NCI-H2196 (cell line): ENCODE measurements around the gene PLA2G2C.

Experiments
- DNase-seq: peaks from one replicate; lab custom pipeline; 2025; ENCODE audit not compliant: unreplicated experiment; lab: John Stamatoyannopoulos, UW

Gene PLA2G2C

DNA sequence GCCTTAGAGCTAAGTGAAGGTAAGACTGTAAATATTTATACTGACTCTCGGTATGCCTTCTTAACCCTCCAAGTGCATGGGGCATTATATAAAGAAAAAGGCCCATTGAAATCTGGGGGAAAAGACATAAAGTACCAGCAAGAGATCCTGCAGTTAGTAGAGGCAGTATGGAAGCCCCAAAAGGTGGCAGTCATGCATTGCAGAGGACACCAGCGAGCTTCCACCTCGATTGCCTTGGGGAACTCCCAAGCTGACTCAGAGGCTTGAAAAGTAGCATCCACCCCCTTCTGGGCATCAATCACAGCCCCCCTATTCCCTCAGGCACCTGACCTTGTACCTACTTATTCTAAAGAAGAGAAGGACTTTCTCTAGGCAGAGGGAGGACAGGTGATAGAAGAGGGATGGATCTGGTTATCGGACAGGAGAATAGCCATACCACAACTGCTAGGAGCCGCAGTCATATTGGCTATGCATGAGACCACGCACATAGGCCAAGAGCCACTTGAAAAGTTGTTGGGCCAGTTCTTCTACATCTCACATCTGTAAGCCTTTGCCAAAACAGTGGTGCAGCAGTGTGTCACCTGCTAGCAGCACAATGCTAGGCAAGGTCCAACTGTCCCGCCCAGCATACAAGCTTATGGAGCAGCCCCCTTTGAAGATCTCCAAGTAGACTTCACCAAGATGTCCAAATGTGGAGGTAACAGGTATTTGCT is 27.8 kb downstream of the PLA2G2C start:
- DNase-seq = peak; percentile 48

DNA sequence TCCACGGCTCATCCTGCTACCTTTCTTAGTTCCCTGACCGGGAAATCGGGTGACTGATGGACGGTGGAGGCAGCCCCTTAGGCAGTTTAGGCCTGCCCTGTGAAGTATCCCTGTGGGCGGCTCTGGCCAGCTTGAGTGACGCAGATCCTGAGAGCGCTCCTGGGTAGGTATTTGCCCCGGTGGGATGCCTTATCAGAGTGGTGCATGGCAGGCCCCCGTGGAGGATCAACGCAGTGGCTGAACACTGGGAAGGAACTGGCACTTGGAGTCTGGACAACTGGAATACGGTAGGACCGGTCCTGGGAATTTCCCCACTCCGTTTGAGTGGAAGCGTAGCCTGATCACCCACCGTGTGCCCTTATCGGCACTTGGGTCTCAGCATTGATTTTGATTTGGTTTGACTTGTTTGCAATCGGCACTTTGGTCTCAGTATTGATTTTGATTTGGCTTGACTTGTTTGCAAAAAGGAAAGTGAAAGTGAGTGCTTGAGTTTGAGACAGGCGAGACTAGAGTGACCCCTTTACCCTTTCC is 32.0 kb downstream of the PLA2G2C start:
- no peak for DNase-seq

- peak; percentile 60 for DNase-seq
These were observed 33.3 kb downstream of the PLA2G2C start for GRCh38 chr1:20153000-20153418.

- DNase-seq = no peak
These were observed 33.8 kb downstream of the PLA2G2C start for GRCh38 chr1:20152599-20152930.

GRCh38 chr1:20151906-20152598 is 34.3 kb downstream of the PLA2G2C start:
- peak; percentile 89 for DNase-seq

- no peak for DNase-seq
These were observed 35.3 kb downstream of the PLA2G2C start for GRCh38 chr1:20150969-20151368.

DNA sequence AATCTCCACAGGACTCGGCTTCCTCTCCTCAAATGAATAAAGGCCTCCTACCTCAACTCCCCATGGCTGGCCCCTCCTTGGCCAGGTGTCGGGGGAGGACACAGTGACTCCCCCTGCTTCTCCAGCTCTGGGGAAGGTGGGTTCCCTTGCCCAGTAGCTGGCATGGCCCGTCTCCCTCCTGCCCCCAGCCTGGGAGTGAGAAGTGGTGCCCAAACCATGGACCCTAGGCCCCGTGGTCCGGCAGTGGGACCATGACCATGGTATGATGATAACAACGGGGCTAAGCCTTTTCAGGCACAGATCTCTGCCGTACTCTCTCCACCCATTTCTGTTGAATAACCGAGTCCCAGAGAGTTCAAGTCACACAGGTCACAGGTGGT is 36.0 kb downstream of the PLA2G2C start:
- no peak for DNase-seq

DNA sequence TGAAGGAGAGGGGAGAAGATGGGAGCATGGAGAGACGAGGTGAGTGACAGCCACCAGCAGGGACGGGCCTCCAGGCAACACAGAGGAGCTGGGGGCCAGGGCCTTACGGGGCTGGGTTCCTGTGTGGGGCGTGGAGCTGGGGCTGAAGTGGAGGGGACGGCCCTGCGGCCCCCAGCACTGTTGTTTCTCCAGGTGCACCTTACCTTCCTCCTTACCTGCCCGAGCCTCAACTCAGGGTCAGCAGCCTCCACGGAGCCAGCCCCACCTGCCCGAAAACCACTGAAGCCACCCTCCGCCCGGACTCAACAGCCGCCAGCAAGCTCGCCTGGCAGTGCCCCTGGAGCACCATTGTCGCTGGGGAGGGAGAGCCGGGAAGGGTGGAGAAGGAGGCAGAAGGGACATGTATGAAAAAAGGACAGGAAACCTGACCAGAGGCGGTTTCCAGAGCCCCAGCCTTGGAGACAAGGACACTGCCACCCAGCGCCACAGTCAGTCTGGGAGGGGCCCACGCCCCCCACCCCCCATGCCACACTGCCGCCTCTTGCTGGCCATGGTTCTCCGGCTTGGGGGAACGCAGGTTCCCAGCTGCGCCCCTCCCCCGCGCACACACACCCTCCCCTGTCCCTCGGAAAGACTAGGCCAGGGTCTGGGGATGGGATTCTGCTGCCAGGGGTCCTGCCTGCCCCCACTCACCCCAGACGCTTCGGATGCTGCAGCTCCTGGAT is 36.6 kb downstream of the PLA2G2C start:
- DNase-seq = no peak

DNA sequence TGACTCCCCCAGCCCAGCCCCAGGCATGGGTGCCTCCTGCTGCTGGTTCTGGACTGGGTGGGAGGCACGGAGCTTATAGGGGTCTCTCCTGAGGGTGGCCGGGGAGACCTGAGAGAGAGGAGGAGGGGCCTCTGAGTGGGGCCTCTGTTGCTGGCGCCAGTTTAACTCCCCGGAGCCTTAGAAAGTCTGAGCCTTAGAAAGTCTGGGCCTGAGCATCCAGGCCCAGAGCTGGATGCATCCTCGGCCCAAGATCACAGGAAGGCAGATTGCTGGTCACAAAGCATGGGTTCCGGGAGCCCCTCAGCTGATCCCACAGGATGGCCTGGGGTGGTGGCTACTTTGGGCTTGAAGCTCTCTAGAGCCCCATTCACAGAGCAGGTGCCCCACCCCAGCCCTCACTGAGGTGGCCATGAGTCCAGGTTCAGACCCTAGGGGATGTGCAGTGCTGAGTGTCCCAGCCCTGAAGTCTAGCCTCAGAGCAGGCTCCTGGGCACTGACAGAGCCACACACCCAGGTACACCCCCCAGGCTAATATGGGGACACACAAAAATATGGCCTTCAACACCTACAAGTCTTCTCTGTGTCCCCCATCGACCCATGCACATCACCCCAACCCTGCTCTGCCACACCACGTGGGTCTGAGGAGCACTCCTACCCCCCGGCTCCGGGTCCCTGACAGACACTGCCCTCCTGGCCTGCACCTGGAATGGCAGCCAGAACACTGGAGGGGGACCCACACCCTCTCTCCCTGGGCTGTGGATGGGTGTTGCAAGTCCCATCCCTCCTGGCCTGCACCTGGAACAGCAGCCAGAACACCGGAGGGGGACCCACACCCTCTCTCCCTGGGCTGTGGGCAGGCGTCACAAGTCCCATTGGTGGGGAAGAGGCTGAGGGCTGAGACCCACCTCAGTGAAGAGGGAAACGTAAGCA is 37.5 kb downstream of the PLA2G2C start:
- no peak for DNase-seq

GRCh38 chr1:20147846-20148570 is 38.3 kb downstream of the PLA2G2C start:
- DNase-seq = no peak

DNA sequence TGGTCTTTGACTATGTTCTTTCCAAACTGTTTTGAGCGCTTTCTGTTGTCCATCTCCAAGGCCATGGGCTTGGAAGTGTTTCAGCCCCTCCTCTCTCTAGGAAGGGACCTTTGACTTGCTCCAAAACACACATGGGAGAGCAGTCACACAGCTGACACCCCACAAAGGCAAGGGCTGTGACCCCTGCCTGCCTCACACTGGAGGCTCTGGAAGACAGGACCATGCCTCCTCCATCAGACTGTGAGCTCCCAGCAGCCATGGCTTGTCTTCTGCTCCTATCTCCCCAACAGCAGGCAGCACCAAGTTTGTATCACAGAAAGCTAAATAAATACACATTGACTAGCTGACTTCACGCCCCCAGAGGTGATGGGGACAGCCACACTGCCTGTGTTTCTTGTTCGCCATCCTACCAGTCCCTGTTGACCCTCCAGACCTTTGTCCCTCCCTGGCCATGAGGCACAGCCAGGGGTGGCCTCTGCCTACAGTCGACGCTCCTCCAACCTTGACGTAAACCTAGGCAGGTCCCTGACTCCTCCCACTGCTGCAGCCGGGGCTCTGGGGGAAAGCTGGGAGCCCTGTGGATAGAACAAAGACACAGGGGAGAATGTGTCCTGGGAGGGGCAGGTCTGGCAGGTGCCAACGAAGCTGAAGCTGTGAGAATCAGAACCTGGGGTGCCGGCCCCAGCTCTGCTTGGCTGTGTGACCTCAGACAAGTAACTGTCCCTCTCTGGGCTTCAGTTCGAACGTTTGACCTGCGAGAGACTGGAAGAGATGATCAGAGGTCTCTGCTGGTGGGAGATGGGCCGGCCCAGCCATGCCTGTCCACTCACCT is 42.4 kb downstream of the PLA2G2C start:
- DNase-seq = no peak

DNA sequence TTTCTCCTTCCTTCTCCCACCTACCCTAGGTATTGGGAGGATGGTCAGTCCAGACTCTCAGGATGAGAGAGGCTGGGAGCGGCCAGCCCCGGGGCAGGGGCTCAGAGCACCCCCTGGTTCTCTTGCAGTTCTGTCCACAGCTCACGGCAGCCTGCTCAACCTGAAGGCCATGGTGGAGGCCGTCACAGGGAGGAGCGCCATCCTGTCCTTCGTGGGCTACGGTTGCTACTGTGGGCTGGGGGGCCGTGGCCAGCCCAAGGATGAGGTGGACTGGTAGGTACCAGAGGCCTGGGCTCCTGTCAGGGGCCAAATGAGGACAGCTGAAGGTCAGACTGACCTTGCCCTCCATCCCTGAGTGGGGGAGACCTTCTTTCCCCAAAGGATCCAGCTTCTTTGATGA is 43.0 kb downstream of the PLA2G2C start:
- no peak for DNase-seq

GRCh38 chr1:20142001-20142710 is 44.2 kb downstream of the PLA2G2C start:
- DNase-seq = no peak

GRCh38 chr1:20141466-20141865 is 44.9 kb downstream of the PLA2G2C start:
- no peak for DNase-seq

- no peak for DNase-seq
These were observed 45.3 kb downstream of the PLA2G2C start for GRCh38 chr1:20141001-20141400.

GRCh38 chr1:20139776-20140612 is 46.3 kb downstream of the PLA2G2C start:
- no peak for DNase-seq

- no peak for DNase-seq
These were observed 47.3 kb downstream of the PLA2G2C start, which contains the start of gene PLA2G2F for GRCh38 chr1:20138961-20139550. Gene PLA2G2F, plus strand, starts transcription at chr1:20139323. Its CDS starts 105 bp downstream, at chr1:20139428.
